GM21526 (cell line): ENCODE data around the gene DMD.
A peak's percentile ranks its signal among the peaks of the same experiment; 100 is the strongest.

Experiments used
- ATAC-seq: cut with Tn5 transposase; IDR thresholded peaks from one replicate; pipeline ENCODE4 v1.9.1; 2021; ENCODE audit warnings: moderate library complexity; ENCODE audit not compliant: unreplicated experiment, low FRiP score

The DMD gene

DNA sequence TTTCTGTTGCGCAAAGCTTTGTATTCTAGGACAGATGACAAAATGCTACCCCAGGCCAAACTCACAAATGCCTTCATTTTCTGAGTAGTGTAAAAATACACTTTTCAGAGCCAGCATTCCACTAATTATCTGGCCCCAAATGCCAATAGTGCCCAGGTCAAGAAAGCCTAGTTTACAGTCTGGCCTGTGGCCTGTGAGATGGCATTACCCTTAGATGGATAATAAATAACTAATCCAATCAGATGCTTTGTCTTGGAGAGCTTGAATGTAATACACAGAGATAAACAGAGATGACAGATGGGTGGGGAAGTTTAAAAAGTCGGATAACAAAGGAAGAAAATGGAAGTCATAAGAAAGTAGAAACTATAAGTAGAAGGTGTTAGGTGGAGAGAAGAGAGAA, 1874.9 kb downstream of the DMD start:
- ATAC-seq = no peak

DNA sequence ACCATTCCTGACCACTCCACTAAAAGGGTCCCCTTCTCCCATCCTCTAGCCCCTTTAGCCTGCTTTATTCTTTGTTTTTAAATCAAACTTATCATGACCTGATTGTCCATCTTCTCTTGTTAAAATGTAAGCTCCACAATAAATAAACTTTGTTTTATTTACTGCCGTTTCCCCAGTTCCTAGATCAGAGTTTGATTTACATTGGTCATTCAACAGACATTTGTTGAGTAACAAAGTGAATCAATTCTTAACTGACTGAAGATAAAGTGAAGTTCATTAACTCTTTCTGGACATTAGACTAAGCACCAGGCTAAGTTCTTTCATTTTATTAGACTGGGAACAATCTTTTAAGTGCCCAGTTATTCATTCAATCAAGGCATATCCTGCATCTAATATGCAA, 1876.4 kb downstream of the DMD start:
- no peak for ATAC-seq

DNA sequence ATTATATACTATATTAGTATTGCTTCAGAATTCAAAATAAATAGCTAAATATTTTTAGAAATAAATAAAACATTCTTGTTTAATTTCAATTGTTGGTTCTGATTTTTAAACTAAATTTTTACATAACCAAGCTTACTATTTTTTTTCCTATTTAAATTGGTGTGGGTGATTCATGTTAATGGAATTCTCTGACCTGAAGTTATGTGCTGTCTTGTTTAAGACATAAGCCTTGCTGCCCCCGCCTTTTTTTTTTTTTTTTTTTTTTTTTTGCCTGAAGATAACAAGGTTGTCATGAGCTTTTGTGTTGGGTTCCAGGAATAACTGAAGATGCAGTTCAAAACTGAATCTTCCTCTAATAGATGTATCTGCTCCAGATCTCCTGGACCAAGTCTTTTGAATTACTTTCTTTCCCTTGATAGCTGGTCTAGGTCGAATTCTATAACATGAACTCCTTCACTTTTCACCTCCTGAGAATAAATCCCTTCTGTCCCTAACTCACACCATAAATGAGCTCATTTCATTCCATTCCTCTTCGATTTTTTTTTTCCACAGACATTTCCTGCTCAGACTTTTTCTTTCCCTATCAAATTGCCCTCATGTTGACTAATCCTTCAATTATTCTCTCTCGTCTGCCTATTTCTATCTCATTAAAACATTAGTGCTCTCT, 1878.1 kb downstream of the DMD start:
- no peak for ATAC-seq

DNA sequence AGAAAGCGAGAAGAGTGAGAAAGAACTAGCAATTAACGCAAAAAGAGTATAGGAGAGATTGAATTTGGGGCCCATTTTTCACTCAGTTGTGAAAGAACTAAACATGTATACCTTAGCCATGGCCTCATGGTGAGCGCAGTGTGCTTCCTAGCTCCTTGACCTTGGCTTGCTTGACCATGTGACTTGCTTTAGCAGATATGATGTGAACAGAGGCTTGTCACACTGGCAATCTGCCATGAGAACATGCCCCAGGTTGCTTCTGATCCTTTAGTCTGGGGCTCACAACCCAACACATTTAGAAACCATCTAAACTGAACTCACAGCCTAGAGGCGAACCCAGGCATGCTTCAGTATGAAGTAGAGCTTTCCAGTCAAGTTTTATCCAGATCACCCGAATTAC, 1879.4 kb downstream of the DMD start:
- no peak for ATAC-seq

DNA sequence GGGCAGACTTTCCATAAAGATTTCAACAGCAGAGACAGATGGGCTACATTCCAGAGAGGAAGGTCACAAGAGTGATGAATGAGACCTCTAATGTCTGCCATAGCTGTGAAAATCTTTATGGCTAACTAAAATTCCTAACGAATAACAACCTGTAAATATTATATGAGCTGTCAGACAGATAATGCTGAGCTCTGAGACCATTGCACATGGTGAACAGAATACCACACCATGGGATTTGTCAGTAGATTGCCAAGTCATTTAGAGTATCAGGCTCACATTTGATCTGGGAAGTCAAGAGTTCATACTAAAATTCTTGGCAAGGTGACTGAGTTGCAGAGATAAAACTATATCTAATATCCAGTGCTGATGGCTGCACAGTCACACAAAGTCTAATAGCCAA, 1880.3 kb downstream of the DMD start:
- no peak for ATAC-seq

DNA sequence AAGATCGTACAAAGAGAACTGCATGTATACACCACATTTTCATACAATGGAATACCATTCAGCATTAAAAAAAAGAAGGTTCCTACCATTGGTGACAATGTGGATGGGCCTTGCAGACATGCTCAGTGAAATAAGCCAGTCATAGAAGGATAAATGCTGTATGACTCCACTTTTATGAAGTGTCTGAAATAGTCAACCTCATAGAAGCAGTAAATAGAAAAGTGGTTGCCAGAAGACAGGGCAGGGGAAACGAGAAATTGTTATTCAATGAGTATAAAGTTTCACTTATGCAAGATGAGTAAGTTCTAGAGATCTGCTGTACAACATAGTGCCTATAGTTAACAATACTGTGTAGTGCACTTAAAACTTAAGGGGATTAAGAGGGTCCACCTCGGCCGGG, 1882.1 kb downstream of the DMD start:
- ATAC-seq = no peak

DNA sequence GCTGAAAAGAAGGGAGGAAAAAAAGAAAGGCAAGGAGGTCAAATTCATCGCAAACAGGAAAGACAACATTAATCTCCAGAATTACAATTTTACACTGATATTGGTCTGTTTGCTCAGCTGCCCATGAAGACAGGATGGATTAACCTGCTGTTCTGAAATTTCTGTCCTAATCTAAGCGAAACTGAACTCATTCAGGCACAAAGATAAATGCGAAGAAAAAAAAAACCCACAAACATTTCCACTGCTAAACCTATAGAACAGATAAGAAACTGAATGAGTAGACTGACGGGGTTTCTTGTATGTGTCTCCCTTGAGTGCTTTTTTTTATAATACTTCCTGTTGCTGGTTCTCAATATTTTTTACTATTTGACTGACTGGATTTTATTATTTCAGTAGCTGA, 1887.7 kb downstream of the DMD start:
- peak; percentile 88 for ATAC-seq

DNA sequence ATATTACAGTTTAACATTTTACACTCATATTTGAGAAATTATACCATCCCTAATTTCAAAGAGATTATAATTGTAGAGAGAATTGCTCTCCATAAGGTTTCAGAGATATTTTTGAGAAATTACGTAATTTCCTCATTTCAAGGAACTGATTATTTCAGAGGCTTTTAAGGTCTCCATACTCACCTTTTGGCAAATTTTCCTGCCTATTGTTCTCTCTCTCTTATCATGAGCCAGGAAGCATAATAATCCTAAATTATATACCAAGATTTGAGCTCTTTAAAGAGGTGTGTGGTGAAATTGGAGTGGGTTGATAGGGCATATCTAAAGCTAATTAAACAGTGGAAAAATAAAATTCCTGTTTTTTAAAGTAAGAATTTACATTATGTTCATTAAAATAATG, 1890.6 kb downstream of the DMD start:
- ATAC-seq = no peak

DNA sequence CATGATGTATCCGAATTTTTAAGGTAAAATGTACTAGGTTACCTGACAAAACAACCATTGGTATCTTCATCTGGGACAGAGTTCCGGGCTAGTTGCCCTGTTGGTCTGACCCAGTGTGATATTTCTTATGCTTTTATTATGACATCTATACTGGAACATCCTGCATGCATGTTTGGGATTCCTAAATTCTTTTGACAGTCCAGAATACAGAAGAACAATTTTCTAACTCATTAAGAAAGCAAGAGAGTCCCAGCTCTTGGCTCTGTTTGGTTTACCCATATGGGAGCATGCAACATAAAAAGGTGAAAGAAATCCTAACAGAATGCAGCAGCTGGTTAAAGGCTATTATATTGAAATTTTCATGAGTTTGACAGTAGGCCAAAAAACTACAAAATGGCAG, 1891.8 kb downstream of the DMD start:
- ATAC-seq = no peak

DNA sequence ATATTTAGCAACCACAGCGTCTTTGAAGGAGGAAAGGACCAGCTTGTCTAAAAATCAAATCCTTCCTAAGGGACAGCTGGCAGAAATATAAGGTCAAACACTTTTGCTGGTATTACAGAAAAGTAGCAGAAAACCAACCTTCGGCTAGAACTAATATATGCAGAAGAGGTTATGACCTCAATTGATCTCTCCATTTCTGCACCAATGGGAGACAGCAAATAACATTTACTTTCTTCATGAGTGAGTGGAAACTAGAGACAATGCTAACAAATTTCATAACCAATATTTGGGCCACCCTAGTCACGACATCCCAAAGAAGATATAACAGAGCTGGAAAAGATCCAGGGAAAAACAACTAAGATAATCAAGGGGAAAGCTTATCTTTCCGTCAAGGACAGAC, 1892.5 kb downstream of the DMD start:
- no peak for ATAC-seq

DNA sequence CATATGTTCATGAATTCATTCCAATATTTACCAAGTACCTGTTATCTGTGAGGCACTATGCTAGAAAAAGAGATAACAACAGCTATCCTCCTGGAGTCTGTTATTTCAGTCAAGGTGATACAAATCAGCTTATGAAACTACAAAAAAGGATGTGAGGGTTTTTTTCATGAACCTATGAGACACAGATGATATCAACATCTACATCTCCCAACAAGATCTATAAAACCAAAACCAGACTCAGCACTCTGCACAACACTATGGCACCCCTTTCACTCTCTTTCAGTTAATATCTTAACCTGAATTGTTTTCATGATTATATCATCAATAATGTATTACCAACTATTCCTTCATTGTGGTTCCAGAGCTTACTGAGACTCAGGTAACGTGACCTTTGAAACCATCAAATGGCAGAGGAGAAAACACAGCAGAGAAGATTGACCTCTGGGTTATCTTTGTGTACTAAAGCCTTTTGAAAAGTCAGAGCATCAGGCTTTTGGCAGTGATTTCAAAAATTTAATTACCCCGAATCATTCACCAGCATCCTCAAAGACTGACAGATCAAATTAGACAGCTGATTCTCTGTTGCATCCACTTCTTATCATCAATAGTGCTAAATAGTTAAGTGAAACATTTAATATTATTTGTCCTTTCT, 1894.9 kb downstream of the DMD start:
- ATAC-seq = no peak

DNA sequence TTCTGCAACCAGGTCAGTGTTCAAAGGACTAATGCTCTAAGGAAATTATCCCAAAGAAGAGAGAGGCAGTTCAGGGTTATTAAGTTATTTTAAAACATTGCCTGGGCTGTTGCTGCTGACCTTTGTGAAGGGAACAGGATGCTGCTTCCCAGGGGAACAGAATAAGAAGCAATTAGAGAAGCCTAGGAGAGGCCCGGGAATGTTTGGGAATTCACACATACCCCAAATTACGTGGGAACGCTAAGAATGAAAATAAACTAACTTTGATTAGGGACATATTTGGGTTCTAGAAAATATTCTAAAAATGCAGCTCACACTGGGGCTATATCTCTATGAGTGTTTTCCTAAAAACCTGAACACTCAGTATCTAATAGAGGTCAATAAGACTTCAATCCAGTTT, 1896.4 kb downstream of the DMD start:
- no peak for ATAC-seq

DNA sequence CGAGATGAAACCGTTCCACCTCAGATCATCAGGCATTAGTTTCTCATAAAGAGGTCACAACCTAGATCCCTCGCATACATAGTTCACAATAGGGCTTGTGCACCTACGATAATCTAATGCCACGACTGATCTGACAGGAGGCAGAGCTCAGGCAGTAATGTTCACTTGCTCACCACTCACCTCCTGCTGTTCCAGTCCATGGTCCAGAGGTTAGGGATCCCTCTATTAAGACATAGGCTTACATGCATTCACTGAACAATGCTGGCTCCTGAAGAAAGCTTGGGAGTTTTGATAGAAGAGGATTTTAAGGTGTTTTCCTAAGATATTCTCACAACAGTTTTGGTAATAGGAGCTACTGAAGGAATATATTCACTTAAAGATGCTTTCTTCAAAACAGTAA, 1903.4 kb downstream of the DMD start:
- ATAC-seq = no peak

DNA sequence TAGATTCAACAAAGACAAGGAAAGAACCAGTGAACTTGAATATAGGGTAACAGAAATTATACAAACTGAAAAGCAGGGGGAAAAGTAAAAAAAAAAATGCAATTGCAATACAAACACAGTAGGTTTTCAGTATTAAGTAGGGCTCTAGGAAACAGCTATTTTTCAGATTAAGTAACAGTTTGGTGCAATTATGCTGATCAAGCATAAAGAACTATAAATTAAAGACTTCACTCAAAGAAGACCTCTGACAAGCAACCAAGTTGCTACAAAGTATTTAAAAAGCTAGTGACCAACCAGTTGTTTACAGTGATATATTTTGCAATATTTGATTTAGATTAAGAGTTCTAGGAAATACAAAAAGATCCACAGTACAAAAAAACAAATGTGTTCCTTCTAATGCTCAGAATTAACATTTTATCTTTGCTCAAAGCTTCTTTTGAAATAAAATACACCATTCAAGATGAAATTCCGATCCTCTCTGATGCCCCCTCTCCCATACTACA, 1908.7 kb downstream of the DMD start:
- ATAC-seq = no peak

DNA sequence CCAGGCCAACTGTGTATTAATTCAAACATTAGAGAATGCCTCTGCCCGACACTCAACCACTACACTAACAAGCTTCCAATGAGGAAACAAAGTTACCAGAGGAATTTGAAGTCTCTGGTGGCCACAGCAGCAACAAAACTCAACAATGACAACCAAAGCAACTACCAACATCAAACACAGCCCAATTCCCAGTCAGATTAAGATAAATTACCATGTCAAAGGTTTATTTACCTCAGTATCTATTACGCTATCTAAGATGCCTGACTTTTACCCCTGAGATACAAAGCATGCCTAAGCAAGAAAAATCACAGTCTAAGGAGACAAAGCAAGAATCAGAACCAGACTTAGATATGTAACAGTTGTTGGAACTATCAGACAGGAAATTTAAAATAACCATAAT, 1909.4 kb downstream of the DMD start:
- ATAC-seq = no peak

DNA sequence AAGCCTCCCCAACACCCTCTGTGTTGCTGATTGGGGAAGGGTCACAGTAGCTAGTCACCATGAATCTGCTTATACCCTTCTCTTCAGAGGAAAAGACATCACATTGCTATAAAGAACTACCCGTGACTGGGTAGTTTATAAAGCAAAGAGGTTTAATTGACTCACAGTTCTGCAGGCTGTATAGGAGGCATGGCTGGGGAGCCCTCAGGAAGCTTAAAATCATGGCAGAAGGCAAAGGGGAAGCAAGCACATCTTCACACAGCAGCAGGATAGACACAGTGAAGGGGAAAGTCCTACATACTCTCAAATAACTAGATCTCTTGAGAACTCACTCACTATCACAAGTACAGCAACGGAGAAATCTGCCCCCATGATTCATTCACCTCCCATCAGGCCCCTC, 1910.1 kb downstream of the DMD start:
- ATAC-seq = no peak

DNA sequence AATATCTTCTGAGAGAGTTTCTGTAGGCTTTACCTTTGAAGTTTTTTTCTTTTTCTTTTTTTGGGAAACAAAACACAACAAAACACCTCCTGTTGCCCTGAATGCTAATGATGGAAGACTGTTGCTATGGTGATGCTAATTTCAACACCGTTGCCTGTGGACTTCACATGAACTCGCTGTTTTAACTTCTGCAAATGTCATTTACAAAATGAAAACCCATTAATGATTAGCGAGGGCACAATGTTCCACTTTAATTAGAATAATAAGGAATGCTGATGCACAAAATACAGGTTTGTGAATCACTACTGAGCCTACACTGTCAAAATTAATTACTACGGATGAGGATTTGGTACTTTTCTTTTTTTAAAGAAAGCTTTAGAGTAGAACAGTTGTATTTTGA, 1912.4 kb downstream of the DMD start:
- ATAC-seq = no peak

DNA sequence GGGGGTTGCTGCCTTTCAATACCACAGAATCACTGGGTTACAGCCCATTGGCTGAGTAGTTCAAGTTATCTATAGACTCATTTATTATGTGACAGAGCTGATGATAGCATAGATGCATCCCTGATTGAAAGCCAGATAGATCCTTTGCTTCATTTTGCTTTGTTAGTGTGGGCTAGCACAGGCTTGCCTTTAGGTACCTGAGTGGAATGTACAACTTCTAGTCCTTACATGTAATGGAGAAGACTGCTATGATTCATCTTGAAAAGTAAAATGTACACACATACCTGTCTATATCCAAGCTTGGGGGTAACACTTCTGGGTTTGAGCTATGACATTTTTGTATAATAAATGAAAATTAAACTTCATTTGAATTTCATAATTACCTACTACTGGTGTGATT, 1913.5 kb downstream of the DMD start:
- no peak for ATAC-seq

DNA sequence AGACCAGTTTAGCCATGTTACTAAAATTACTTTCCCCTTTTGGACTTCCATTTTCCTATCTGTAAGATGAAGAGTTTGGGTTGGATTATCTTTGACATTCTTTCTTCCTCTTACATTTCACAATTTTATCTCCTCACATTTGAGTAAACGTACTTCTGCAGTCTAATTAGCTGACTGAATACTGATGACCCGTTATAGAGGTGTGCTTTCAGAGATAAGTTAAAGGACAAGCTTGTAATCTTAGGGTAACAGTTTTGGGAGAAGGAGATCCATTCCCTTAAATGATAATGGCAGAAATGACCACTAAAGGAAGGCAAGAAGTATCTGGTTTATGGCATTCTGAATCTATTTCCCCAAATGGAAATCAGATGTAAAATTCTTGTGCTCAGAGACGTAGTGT, 1916.9 kb downstream of the DMD start:
- ATAC-seq = no peak

DNA sequence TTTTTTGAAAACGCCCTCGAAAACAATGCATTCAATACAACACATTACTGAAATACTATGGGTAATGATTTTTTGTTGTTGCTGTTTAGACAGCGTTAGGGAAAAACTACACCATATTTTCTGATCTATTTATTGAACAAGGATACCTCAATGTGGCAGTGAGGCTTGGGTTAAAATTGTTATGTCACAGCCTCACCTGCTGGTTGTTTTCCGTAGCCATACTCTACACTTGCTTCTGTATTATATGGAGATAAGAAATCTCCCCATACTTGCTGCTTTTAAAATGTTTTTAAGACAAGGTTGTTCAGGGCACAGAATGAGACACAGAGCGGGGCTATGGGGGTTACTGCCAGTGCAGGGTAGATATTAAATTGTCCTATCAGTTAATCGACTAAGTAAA, 1917.9 kb downstream of the DMD start:
- no peak for ATAC-seq

DNA sequence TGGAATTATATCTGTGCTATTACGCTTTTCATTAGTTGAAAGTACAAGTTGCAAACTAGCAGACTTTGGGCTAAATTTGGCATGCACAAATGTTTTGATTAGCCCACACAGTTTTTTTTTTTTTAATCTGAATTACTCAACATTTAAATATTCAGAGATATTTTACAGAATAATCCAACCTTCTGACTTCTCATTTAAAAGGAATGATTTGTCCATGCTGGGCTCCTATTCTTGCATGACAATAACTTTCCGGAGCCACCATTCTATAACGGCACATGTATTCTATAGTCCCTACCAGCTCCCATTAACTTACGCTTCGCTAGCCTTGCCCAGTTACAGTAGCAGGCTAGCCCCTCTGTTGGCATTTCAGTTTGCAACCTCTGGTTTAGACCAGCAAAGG, 1920.2 kb downstream of the DMD start:
- ATAC-seq = no peak

DNA sequence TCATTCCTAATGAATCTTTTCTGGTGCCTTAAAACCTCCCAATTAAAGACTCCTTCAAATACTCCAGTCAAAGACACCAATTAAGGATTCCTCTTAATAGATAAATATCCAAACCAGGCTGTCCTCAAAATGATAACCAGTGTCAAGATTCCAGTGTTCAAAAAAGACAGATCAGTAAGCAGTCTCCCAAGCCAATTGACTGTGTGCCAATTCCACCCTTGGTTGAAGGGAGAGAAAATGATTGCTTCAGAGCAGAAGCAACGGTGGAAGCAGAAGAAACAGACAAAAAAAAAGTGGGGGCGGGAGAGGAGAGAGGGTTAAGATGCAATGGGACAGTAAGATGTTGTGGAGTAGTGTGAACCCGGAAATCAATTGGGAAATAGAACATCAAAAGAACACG, 1923.5 kb downstream of the DMD start:
- ATAC-seq = no peak

DNA sequence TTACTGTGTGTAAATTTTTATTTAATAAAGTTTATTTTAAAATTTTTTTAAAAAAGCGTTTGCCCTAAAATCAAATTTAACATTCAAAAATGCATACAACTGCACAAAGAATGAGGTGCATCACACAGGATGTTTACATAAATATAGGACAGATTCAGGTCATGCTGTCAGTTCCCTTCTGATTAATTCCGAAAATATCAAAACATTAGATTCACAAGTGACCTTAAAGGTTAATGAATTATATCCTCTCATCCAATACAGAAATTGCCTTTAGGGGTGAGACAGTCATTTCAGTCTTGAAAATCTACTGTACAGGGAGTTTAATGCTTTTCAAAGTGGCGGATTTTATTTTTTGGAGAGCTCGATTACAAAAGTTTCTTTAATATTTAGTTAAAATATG, 1930.8 kb downstream of the DMD start:
- no peak for ATAC-seq
